Sigmoid colon (tissue), 7 donors: ENCODE results near the gene B4GALT2. TPM values are rescaled to one million over a fixed set of nuclear protein-coding genes. Genes with fewer than 3 reads are reported as not detected.
A peak's percentile ranks its signal among the peaks of the same experiment; 100 is the strongest.

Experiments
- DNase-seq: peaks from one replicate; pipeline ENCODE4 v3.0.0-alpha.2; 2019
- H3K27ac ChIP-seq, 4 donors: fragments of 200-600 bp; sonication (generic); one replicate each; pipeline ENCODE4 v1.5.1; 2016 to 2019; ENCODE audit warnings: mild to moderate bottlenecking in 1 of 4
- H3K27me3 ChIP-seq, 3 donors: fragments of 200-600 bp; sonication (generic); one replicate each; pipeline ENCODE4 v1.5.1; 2019; ENCODE audit warnings: mild to moderate bottlenecking in 1 of 3
- H3K36me3 ChIP-seq, 4 donors: fragments of 200-600 bp; sonication (generic); one replicate each; pipeline ENCODE4 v1.5.1; 2016 to 2019
- H3K4me1 ChIP-seq, 4 donors: fragments of 200-600 bp; sonication (generic); one replicate each; pipeline ENCODE4 v1.5.1; 2017 to 2019
- H3K4me3 ChIP-seq, 4 donors: fragments of 200-600 bp; sonication (generic); one replicate each; pipeline ENCODE4 v1.5.1; 2017 to 2019; ENCODE audit warnings: mild to moderate bottlenecking in 2 of 4, moderate library complexity in 1 of 4
- H3K9me3 ChIP-seq, 4 donors: fragments of 200-600 bp in 3 of 4; sonication (generic) in 3 of 4; one replicate each; pipeline versions ENCODE4 v1.5.1 to v1.6.1; 2013 to 2019
- CTCF ChIP-seq, 4 experiments: fragments of 450-650 bp in 3 of 4; fragments of 200-600 bp in 1 of 4; IDR thresholded peaks; one replicate each; pipeline ENCODE4 v1.5.1; 2016 to 2019; ENCODE audit warnings: antibody characterized with exemption in 4 of 4, mild to moderate bottlenecking in 3 of 4, moderate library complexity in 2 of 4
- EP300 ChIP-seq, 4 donors: sonication (generic); formaldehyde crosslinking; IDR thresholded peaks; one replicate each; pipeline ENCODE4 v1.6.1; 2017; ENCODE audit warnings: antibody characterized with exemption in 4 of 4
- POLR2A ChIP-seq, 2 donors: fragments of 450-650 bp; IDR thresholded peaks; one replicate each; pipeline ENCODE4 v1.6.1; 2016; ENCODE audit warnings: antibody characterized with exemption in 2 of 2, mild to moderate bottlenecking in 2 of 2, moderate library complexity in 2 of 2
- POLR2AphosphoS5 ChIP-seq, 4 donors: sonication (generic); formaldehyde crosslinking; IDR thresholded peaks; one replicate each; pipeline ENCODE4 v1.6.1; 2017; ENCODE audit warnings: antibody characterized with exemption in 4 of 4
- WGBS, 2 donors: extraction: QIAGEN DNeasy Blood & Tissue Kit; methylation state at CpG; one replicate each; pipeline ENCODE4 v1.1.7; 2013; 5-methylcytosine and 5-hydroxymethylcytosine counted together
- intact Hi-C: fragments of 100-400 bp; cut with DNase I; formaldehyde crosslinking; loops from one replicate; pipeline ENCODE4 v1.15.1; 2023
- polyA plus RNA-seq, 3 donors: library from polyadenylated mRNA; stranded (reverse); fragments of 200-250 nt; gene quantifications; one replicate each; pipeline ENCODE4 v1.2.3, GENCODE V29; 2013
- total RNA-seq, 4 donors: library from RNA; depleted of rRNA; stranded (reverse); fragments of >200 nt; gene quantifications; one replicate each; pipeline ENCODE4 v1.1.0, GENCODE V29; 2016
- donor health status: healthy with polysubstance abuse.
- donor health status: Bipolar disorder and iron deficiency.
- donor health status: healthy.

Gene B4GALT2
- total RNA-seq: 10 to 100 TPM; 30.1 to 55.9 (median 51.1) TPM
- polyA plus RNA-seq: 10 to 100 TPM; 14.8 to 32.0 (median 26.4) TPM

DNA sequence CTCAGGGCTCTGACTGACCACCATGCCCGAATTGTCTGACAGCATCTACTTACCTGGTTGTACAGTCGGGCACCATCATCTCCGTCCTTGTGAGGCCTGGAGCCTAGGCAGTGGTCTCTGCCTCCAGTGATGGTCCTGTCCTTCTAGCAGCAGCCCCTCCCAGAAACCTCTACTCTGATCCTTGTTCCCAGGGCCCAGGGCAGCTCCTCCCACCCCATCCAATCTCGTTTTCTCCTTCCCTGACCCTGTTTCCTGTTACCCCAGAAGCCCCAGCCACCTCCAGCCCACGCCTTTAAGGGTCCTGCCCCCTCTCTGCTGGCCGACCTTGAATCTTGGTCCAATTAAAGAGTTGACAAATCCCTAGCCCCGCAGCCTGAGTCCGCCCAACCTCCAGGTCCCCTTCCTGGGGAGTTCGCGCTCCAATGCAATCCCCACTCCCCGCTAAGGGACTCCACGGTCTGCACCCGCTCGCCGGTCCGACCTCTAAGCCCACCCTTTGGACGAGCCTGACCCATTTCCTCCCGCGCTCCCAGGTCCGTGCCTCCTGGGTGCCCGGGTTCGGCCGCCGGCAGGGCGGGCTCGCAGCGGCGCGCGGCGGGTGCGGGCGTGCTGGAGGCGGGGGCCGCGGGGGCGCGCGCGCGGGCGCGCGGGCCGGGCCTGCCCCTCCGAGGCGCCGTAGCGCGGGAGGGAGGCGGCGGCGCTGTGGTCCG lies at the start of gene B4GALT2:
TSS of gene B4GALT2 (plus strand) at position 660 of the 710 bp plus-strand sequence. CDS start 1,951 bp downstream, outside the sequence.
- intact Hi-C loops: no loop called here
- H3K27ac ChIP-seq: peak within 1 kb of the TSS; percentile 57 to 77 (median 74)
- no peaks in the 10 kb centered on the region for H3K9me3 ChIP-seq
- peaks cover 0 to 23% (median 11%) of the 10 kb centered on the region in 4 donors for H3K36me3 ChIP-seq
- H3K4me3 ChIP-seq: peak within 1 kb of the TSS; percentile 73 to 92 (median 84)
- TF ChIP-seq EP300 (IDR thresholded peaks at IDR 0.05): no peak
- peak in 1 of 4 donors; percentile 28 for TF ChIP-seq POLR2AphosphoS5 (IDR thresholded peaks at IDR 0.05)
- no peak for TF ChIP-seq POLR2A (IDR thresholded peaks at IDR 0.05)
- no peaks in the 10 kb centered on the region for H3K27me3 ChIP-seq
- H3K4me1 ChIP-seq: peaks cover 0 to 62% (median 52%) of the 10 kb centered on the region in 4 donors
- DNase-seq: no peak
- WGBS, 2 donors: 4 to 6% methylated on average over 54 of the region's 54 CpGs

- WGBS, 2 donors: 95% methylated on average over 10 of the region's 10 CpGs
- Histone ChIP-seq H3K4me3 (no peak overlapping the region), H3K27ac (no peak overlapping the region), H3K4me1 (peaks cover 0 to 26% (median 24%) of the 10 kb centered on the region in 4 donors), H3K27me3 (peaks cover 0 to 17% (median 0%) of the 10 kb centered on the region in 3 donors), H3K36me3 (peaks cover 0 to 7% (median 2%) of the 10 kb centered on the region in 4 donors), H3K9me3 (no peaks in the 10 kb centered on the region)
- intact Hi-C loops: no loop called here
- DNase-seq: peak; percentile 51
- TF ChIP-seq CTCF (IDR thresholded peaks at IDR 0.05): peak in 1 of 4 experiments; percentile 20
- no peak for TF ChIP-seq POLR2A (IDR thresholded peaks at IDR 0.05)
These were observed 48.7 kb upstream of the B4GALT2 start for GRCh38 chr1:43930168-43930948.

GRCh38 chr1:43930949-43931275 lies 48.1 kb upstream of the B4GALT2 start:
- whole genome bisulfite sequencing, 2 donors: 75 to 82% methylated on average over 4 of the region's 4 CpGs
- TF ChIP-seq CTCF (IDR thresholded peaks at IDR 0.05) (no peak), POLR2A (IDR thresholded peaks at IDR 0.05) (no peak), POLR2AphosphoS5 (IDR thresholded peaks at IDR 0.05) (no peak), EP300 (IDR thresholded peaks at IDR 0.05) (no peak)
- intact Hi-C loops: no loop called here

DNA sequence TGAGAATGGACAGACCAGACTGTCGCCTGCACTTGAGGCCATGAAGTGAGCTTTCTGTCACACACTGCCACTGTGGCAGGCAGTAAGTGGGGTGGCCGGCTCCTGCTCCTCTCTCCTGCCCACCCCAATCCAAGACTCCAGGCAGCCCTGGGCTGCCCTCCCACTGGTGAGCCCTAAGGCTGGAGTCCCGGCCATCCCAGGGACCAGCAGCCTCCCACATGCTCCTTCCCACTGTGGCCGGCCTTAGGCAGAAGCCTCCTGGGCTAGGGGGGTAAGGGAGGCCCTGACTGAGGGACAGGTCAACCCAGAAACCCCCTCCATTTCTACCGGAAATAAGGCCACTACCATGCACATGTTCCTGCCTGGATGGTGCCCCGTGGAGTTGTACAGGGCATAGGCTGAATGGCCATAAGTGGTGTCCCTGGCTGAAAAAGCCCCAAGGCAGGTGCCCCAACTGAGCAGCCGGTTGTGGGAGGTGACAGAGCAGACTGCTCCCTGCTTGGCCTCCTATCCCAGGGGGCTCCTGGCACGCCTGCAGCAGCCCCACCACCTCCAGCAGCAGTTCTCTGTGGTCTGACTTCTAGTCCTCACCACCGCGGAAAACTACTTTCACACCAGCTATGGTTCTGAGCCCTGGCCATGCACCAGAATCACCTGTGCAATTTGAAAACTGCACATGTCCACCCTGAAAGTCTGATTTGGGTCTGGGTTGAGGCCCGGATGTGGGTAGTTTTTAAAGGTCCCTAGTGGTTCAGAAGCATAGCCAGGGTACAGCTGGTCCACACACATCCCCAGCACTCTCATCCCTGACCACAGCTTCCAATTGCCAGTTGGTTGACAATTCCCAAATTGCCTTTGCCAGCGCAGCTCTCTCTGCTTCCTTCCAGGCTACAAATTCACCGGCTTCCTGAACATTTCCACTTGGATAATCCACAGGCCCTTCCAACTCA lies 47.0 kb upstream of the B4GALT2 start:
- no peak for DNase-seq
- TF ChIP-seq CTCF (IDR thresholded peaks at IDR 0.05) (no peak), EP300 (IDR thresholded peaks at IDR 0.05) (no peak), POLR2A (IDR thresholded peaks at IDR 0.05) (no peak), POLR2AphosphoS5 (IDR thresholded peaks at IDR 0.05) (no peak)
- H3K27ac ChIP-seq: no peak overlapping the region
- peaks cover 0 to 40% (median 36%) of the 10 kb centered on the region in 4 donors for H3K4me1 ChIP-seq
- peaks cover 0 to 17% (median 0%) of the 10 kb centered on the region in 3 donors for H3K27me3 ChIP-seq
- intact Hi-C loops: no loop called here
- H3K36me3 ChIP-seq: peaks cover 0 to 7% (median 2%) of the 10 kb centered on the region in 4 donors
- no peaks in the 10 kb centered on the region for H3K9me3 ChIP-seq
- H3K4me3 ChIP-seq: no peak overlapping the region
- WGBS, 2 donors: 92 to 93% methylated on average over 13 of the region's 13 CpGs

More at GRCh38 chr1:43930949-43931275, 48.1 kb upstream of the B4GALT2 start:
- no peak overlapping the region for H3K27ac ChIP-seq
- peak; percentile 48 for DNase-seq
- peaks cover 0 to 32% (median 29%) of the 10 kb centered on the region in 4 donors for H3K4me1 ChIP-seq
- peaks cover 0 to 7% (median 2%) of the 10 kb centered on the region in 4 donors for H3K36me3 ChIP-seq
- peaks cover 0 to 17% (median 0%) of the 10 kb centered on the region in 3 donors for H3K27me3 ChIP-seq
- no peak overlapping the region for H3K4me3 ChIP-seq
- no peaks in the 10 kb centered on the region for H3K9me3 ChIP-seq
